Activated CD8-positive, alpha-beta memory T cell treated with anti-CD3 and anti-CD28 coated beads for 36 hours (primary cell): Measurements from ENCODE around the gene CISD1. TPM values are rescaled to one million over a fixed set of nuclear protein-coding genes. Genes with fewer than 3 reads are reported as not detected.
"Not testable (repeated sequence)": the region's sequence is repeated elsewhere in the genome, so short reads cannot be mapped to it uniquely, and the experiment has no call there.

Experiments
- CTCF ChIA-PET: fragments of 350-600 bp; sonication (Branson Sonifier 250); formaldehyde crosslinking; loops from one replicate; lab custom pipeline; 2021; ENCODE audit warnings: antibody characterized with exemption; lab: Charles Lee
- POLR2A ChIA-PET: fragments of 350-600 bp; sonication (Branson Sonifier 250); formaldehyde crosslinking; loops from one replicate; lab custom pipeline; 2021; ENCODE audit warnings: antibody characterized with exemption; lab: Charles Lee
- total RNA-seq, 2 experiments: library from RNA; stranded (reverse); gene quantifications; one replicate each; pipeline ENCODE4 v1.2.3, GENCODE V29; 2021

The CISD1 gene
- 10 to 100 TPM; 62.9 to 63.0 TPM for total RNA-seq

GRCh38 chr10:58268946-58269781 lies at the start of gene CISD1:
Gene CISD1 (plus strand): TSS chr10:58269162. CDS start chr10:58269274, 112 bp downstream.
- ChIA-PET POLR2A (interaction anchor here (1.2 to 2.0 kb wide), 3 partner anchors 33 to 116 kb away, joined by 3 to 11 read pairs (median 7); partner anchors contain the start of gene UBE2D1), CTCF (interaction anchor here (0.8 to 1.5 kb wide), 4 partner anchors 25 to 116 kb away, joined by 3 to 6 read pairs (median 4); partner anchors contain the start of gene TFAM)

GRCh38 chr10:58219875-58220274 lies 49.1 kb upstream of the CISD1 start:
- ChIA-PET CTCF (no interaction called here), POLR2A (no interaction called here)

- POLR2A ChIA-PET = no interaction called here
- CTCF ChIA-PET = no interaction called here
Observed at GRCh38 chr10:58220769-58221451, 48.1 kb upstream of the CISD1 start.

GRCh38 chr10:58225654-58226053 lies 43.3 kb upstream of the CISD1 start:
- POLR2A ChIA-PET = no interaction called here
- CTCF ChIA-PET = interaction anchor here (0.6 to 1.5 kb wide), 2 partner anchors 10 to 54 kb away, joined by 3 read pairs; no protein-coding TSS in a partner anchor

- POLR2A ChIA-PET = not testable (repeated sequence)
- CTCF ChIA-PET = interaction anchor here (1.8 kb wide), 1 partner anchor 24 kb away, joined by 3 read pairs; no protein-coding TSS in a partner anchor
Observed at GRCh38 chr10:58229856-58230255, 39.1 kb upstream of the CISD1 start.

DNA sequence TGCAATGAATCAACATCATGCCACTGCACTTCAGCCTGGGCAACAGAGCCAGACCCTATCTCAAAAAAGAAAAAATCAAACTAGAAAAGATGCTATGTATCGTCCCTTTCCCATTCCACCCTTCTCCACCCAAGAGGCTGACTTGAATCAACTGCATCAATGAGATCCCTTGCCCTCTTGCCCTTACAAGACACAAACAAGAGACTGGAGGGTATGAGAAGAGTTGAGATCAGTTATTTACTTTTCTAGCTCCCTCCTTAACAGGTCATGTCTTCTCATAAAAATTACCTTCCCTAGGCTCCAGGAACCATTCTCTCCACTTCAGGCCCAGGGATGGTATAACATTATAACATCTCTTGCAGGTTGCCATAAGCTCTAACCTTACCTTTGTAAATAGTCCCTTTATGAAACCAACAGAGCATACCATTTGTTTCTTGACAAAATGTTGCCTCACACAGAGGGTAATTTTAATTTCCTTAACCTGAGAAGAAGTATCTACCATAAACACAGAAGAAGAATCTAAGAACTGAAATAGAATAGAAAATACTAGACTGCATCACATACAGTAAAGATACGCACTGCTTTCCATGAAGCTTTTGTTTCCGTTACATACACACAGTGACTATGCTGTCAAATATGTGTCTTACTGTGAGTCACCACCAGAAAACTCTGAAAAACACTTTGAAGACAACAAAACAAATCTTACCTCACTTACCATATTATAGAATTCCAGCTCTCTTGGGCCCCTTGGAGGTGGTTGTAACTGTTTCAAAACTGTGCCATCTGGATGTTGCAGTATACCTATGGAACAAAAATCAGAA lies 31.7 kb upstream of the CISD1 start:
- POLR2A ChIA-PET = no interaction called here

DNA sequence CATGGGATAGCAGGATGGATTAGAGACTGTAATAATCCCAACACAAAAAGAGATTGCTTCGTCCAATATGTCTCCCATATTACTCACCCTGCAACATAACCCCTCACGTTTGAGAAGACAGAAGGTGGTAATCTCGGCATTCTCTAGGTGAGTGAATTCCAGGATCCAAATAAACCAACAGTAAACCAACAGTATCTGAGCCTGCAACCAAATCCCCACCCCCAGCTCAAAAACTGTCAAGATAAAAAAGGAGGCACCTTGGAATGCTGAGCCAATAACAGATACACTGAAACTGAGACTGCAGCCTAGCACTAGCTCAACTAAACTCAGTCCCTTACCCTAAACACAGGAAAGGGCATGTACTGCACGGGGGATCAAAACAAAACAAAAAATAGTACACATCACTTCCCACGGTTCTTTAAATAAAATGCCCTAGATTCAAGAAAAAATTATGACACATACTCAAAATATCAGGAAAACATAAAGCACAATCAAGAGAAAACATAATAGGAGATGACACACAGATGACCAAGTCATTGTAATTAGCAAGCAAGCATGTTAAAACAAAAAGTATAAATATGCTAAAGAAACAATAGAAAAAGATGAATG lies 29.3 kb upstream of the CISD1 start:
- CTCF ChIA-PET = no interaction called here
- POLR2A ChIA-PET = no interaction called here

More for the DNA sequence above, 31.7 kb upstream of the CISD1 start:
- CTCF ChIA-PET = no interaction called here

DNA sequence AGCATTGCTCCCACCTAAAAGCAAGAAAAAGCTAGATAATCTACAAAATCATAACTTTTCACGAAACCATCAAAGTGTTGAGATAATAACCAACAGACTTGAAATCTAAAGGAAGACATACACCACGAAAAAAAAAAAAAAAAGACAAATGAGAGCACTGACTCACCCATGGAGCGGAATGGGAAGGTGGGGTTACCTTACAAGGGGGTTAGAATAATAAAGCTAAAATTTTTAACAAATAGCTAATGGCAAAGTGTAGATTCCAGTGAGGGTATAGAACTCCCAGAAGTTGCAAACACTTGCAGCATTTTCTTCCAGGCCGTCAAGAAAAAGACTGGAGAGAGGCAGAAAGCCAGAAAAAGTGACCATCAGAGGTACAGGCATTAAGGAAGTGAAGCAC lies 28.4 kb upstream of the CISD1 start:
- POLR2A ChIA-PET = no interaction called here
- CTCF ChIA-PET = no interaction called here

DNA sequence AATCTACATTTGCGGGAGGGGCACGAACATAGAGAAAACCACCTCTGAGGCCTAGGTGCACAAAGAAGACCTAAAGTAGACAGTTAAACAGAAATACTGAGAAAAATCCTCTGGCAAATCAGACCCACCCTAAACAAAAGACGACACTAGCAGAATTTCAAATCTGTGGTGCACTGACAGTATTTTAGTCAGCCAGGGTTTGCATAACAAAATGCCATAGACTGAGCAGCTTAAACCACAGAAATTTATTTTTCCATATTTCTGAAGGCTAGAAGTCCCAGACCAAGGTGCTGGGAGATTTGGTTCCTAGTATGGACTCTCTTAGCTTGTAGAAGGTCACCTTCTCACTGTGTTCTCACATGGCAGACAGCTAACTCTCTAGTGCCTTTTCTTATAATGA lies 27.6 kb upstream of the CISD1 start:
- CTCF ChIA-PET = no interaction called here

DNA sequence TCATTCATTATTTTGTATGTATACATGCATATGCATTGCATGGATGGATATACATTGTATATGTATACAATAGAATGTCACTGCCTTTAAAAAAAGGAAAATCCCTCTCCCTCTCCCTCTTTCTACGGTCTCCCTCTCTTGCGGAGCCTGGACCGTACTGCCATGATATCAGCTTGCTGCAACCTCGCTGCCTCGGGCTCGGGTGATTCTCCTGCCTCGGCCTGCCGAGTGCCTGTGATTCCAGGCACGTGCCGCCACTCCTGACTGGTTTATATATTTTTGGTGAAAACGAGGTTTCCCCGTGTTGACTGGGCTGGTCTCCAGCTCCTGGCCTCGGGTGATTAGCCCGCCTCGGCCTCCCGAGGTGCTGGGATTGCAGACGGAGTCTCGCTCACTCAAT lies 25.7 kb upstream of the CISD1 start:
- ChIA-PET CTCF (no interaction called here), POLR2A (no interaction called here)

More for the DNA sequence above, 27.6 kb upstream of the CISD1 start:
- POLR2A ChIA-PET = no interaction called here

- CTCF ChIA-PET, POLR2A ChIA-PET: not testable (repeated sequence)
Observed at GRCh38 chr10:58243801-58244200, 25.2 kb upstream of the CISD1 start.

- POLR2A ChIA-PET = not testable (repeated sequence)
Observed at GRCh38 chr10:58244242-58244641, 24.7 kb upstream of the CISD1 start.

GRCh38 chr10:58244666-58245065 lies 24.3 kb upstream of the CISD1 start:
- POLR2A ChIA-PET, CTCF ChIA-PET: not testable (repeated sequence)

More at GRCh38 chr10:58244242-58244641, 24.7 kb upstream of the CISD1 start:
- CTCF ChIA-PET = not testable (repeated sequence)

DNA sequence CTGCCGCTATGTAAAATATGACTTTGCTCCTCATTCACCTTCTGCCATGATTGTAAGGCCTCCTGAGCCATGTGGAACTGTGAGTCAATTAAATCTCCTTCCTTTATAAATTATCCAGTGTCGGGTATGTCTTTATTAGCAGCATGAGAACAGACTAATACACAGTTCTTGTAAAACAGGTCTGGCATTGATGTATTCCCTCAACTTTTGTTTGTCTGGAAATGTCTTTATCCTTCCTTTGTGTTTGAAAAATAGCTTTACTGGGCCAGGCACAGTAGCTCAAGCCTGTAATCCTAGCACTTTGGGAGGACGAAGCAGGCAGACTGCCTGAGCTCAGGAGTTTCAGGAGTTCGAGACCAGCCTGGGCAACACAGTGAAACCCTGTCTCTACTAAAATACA lies 15.8 kb upstream of the CISD1 start:
- CTCF ChIA-PET = no interaction called here
- POLR2A ChIA-PET = no interaction called here

- ChIA-PET CTCF (interaction anchor here (1.1 kb wide), 1 partner anchor 25 kb away, joined by 3 read pairs; no protein-coding TSS in a partner anchor), POLR2A (no interaction called here)
Observed at GRCh38 chr10:58254644-58255043, 14.3 kb upstream of the CISD1 start.

DNA sequence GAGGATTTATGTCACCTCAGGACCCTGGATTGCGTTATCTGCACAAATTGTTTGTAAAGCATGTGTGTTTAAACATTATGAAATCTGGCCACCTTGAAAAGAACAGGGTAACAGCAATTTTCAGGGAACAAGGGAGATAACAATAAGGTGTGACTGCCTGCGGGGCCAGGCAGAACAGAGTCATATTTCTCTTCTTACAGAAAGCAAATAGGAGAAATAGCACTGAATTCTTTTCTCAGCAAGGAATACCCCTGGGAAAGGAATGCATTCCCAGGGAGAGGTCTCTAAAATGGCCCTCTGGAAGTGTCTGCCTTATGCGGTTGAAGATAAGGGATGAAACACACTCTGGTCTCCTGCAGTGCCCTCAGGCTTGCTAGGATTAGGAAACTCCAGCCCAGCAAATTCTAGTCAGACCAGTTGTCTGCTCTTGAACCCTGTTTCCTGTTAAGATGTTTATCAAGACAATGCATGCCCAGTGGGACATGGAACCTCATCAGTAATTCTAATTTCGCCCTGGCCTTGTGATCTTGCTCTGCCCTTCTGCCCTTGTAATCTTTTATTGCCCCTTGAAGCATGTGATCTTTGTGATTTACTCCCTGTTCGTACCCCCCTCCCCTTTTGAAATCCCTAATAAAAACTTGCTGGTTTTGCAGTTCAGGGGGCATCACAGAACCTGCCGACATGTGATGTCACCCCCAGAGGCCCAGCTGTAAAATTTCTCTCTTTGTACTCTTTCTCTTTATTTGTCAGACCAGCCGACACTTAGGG lies 12.8 kb upstream of the CISD1 start:
- CTCF ChIA-PET, POLR2A ChIA-PET: not testable (repeated sequence)

DNA sequence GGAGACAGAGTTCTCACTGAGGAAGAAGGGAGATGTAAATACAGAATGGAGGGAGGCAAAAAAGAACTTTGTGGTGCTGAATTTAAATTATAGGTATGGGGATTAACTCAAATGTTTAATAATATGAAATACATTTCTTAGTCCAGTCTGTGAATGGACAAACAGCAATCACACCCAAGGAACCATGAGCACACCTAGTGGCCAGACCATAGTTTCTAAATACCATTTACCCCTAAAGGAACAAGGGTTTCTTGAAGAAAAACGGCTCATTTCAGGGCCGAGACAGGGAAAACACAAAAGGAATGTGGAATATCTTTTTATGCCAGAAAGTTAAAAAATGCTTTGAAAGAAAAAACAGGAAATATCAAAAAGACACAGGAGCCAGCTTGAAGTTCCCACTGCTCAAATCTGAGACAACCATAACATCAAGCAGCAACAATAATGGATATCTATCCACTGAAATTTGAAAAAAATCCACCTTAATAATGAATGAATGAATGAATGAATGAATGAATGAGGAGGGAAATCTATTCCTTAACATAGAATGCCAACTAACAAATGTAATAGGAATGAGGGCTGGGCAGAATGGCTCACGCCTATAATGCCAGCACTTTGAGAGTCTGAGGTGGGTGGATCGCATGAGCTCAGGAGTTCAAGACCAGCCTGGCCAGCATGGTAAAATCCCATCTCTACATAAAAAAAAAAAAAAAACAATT lies 9.8 kb upstream of the CISD1 start:
- ChIA-PET POLR2A (no interaction called here), CTCF (no interaction called here)

DNA sequence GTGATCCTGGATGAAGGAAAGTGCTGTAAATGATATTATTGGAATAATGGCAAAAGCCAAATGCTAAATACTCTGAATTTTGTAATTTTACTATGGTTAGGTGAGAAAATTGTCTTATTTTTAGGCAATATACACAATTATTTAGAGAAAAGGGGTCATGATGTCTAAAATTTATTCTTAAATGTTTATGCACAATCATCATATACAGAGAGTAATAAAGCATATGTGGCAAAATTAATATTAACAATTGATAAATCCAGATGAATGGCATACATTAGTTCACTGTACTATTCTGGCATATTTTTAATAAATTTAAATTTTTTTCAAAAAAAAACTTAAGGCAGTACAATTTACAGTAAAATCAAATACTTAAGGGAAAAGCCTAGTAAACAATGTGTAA lies 8.6 kb upstream of the CISD1 start:
- POLR2A ChIA-PET = no interaction called here
- CTCF ChIA-PET = no interaction called here
